Activated CD4-positive, CD25-positive, alpha-beta regulatory T cell (primary cell): Measurements from ENCODE around the gene RASAL2.
"Not testable (repeated sequence)": the region's sequence is repeated elsewhere in the genome, so short reads cannot be mapped to it uniquely, and the experiment has no call there.

Experiments
- DNase-seq, 4 experiments: peaks; one replicate each; lab custom pipeline; 2025; lab: John Stamatoyannopoulos, UW

Gene RASAL2

GRCh38 chr1:178282949-178283367, 189.1 kb downstream of the RASAL2 start:
- no peak for DNase-seq

DNA sequence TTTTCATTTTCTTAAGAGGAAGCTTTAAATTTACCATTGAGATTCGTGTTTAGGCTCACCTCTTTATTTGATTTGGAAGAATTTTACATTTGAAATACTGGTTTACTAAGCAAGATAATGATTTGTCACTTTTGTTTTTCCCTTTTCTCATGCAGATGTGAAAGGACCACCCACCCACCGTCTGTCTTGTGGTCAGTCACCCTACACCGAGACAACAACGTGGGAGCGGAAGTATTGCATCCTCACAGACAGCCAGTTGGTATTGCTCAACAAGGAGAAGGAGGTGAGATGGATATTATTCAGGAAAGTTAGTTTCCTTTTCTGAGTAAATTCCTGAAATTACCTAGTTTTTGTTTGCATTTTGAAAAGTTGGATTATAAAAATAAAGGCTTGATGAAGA, 189.5 kb downstream of the RASAL2 start:
- DNase-seq: no peak

DNA sequence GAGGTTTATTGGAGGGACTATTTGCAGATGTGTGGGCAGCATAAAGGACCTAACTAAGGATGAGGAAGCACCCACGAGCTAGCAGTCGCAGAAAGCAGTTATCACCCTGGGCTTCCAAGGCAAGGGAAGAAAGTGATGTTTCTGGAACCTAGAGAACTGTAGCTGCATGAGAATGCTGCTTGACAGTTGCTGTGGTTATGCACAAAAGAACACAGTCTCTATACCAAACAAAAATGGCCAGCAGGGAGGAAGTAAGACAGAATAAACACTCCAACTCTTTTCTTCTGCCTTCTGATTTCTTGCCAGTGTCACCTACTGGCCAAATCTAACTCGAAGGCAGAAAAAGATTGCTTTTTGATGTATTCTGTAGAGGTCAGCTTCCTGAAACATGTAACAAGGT, 190.2 kb downstream of the RASAL2 start:
- no peak for DNase-seq

- no peak for DNase-seq
Observed at GRCh38 chr1:178291166-178291565, 197.3 kb downstream of the RASAL2 start.

- DNase-seq: no peak
Observed at GRCh38 chr1:178294654-178295053, 200.8 kb downstream of the RASAL2 start.

- DNase-seq: no peak
Observed at GRCh38 chr1:178300352-178300699, 206.4 kb downstream of the RASAL2 start.

- DNase-seq: no peak
Observed at GRCh38 chr1:178301141-178301540, 207.2 kb downstream of the RASAL2 start.

- DNase-seq: no peak
Observed at GRCh38 chr1:178307264-178307663, 213.4 kb downstream of the RASAL2 start.

- DNase-seq: no peak
Observed at GRCh38 chr1:178308438-178308837, 214.5 kb downstream of the RASAL2 start.

DNA sequence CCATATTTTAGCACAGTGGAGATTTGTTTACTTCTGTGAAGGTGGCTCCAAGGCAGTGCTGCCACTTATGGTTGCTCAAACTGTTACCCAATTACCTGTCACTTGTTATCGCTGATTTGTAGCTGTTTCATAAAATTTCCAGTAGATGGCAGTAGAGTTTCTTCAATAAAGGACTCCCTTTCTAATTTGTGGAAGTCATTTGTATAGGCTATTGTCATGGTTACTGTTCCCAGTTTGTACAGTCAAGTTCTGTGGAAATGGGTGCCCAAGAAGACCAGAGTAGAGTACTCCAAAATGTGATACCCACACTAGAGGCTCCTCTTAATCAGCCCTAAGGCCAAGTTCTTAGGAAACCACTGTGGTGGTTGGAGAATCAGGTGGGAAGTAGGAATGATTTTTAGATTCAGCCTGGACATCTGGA, 216.8 kb downstream of the RASAL2 start:
- no peak for DNase-seq

DNA sequence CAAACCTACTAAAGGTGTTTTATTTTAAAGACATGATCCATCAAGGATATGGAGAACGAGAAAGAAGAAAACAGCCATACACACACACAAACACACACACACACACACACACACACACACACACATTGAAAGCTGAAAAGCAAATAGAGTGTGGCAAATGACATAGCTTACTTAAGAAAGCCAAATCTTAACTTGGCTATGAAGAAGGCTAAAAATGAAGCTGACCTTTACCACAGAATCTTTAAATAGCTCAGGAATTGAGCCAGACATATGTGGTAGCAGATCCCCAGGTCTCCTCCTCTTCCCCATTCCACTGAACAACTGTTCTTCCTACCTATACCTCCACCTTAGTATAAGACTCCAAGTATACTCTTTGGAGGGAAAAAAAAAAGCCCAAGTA, 217.3 kb downstream of the RASAL2 start:
- no peak for DNase-seq

- DNase-seq: not testable (repeated sequence)
Observed at GRCh38 chr1:178320280-178320982, 226.5 kb downstream of the RASAL2 start.

DNA sequence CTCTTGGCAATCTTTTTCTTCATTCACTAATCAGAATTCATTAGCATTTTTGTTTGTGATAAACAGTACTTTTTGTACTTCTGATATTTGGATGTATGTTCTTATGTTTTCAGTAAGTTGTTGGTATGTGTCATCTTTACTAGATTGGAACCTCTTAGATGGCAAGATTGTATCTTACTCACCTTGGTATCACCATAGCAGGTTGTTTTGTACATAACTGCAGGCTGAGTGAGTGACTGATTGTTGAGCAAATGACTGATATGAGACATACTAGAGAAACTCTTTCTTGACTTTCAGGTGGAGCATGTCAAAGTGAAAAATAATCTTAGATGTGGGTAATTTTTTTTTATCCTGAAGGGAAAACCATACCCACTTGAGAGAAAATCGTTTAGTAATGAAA, 229.2 kb downstream of the RASAL2 start:
- DNase-seq: no peak

- DNase-seq: no peak
Observed at GRCh38 chr1:178324003-178324402, 230.1 kb downstream of the RASAL2 start.

GRCh38 chr1:178328728-178329127, 234.8 kb downstream of the RASAL2 start:
- no peak for DNase-seq

- DNase-seq: no peak
Observed at GRCh38 chr1:178330153-178330552, 236.2 kb downstream of the RASAL2 start.

- no peak for DNase-seq
Observed at GRCh38 chr1:178330848-178331497, 237.1 kb downstream of the RASAL2 start.

- no peak for DNase-seq
Observed at GRCh38 chr1:178335426-178335825, 241.5 kb downstream of the RASAL2 start.

DNA sequence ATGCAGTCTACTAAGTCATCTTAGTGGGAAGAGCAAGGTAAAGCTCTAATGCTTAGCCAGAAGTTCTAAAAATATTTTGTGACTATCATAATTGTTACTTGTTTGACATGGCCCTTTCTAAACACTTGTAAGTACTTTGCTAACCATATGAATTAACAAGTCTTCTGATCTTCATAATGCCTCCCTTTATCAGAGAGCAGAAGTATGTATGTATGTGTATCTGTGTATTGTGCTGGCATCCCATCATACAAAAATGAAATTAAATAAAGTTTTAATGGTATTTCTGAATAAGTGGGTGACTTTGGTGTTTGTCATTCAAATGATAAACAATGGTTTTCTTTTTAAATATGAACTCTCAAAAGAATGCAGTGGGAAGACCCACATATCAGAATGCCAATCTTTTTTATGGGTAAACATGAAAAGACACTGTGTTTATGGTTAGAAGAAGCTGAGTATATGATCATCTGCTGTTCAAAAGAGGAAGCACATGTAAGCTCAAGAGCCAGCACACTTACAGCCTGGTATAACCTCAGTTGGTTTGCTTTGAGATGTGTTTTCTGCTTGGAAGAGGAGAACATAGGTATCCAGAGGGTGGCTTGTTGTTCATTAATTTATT, 243.3 kb downstream of the RASAL2 start:
- no peak for DNase-seq

GRCh38 chr1:178339834-178340233, 245.9 kb downstream of the RASAL2 start:
- no peak for DNase-seq

DNA sequence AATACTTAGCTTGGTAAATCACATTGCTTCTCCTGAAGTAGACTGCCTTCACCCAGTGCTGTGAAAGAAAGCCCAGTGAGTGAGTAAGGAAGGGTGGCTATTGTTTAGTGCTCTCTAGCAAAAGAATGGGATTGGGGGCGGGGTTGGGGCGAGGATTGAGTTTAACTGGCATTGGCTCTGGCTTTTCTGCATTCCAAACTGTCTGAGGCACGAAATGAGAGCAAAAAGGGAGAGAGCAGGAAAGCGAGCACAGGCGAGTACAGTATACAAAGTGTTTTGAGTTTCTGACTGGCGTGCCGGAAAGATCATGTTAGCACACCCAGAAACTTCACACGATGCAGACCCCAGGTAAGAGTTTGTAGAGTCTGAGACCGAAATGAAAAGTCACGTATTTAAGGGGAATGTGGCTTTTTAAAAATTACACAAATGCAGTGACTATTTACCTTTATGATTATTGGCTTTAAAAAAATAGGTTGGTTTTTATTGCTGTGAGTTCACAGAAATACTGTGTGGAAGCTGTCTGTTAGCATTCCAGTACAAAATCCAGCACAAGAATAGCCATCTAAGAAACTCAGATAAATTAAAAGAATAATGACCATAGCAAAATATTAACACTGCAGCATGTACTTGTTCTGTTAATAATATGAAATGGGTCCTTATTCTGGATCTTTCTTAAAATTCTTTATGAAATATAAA, 247.5 kb downstream of the RASAL2 start:
- no peak for DNase-seq

DNA sequence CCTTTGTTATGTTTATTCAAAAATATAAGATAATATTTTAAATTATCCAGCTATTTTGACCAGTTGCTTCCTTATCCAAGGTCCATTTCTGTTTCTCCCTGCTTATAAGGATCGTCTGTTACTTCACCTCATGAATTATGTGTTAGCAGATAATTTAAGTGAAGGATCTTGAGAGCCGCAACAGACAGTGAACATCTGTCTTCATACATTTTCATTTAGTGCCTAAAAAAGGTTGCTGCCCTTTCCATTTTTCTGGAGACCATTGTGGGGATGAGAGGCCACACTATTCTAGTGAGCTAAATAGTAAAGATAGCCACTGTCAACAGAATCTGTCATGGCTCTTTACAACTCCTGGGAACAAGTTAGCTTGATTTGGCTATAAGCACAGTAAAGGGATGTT, 248.8 kb downstream of the RASAL2 start:
- no peak for DNase-seq
